GM21367 (cell line): ENCODE results near the gene PRSS57.
A peak's percentile ranks its signal among the peaks of the same experiment; 100 is the strongest.
"Not testable (repeated sequence)": the region's sequence is repeated elsewhere in the genome, so short reads cannot be mapped to it uniquely, and the experiment has no call there.

Experiments used
- ATAC-seq: cut with Tn5 transposase; IDR thresholded peaks from one replicate; pipeline ENCODE4 v1.9.1; 2021; ENCODE audit not compliant: unreplicated experiment

Gene PRSS57

GRCh38 chr19:698529-698928, 3.3 kb upstream of the PRSS57 start:
- not testable (repeated sequence) for ATAC-seq

GRCh38 chr19:694481-695351, 536 bp downstream of the PRSS57 start:
- no peak for ATAC-seq

GRCh38 chr19:690203-690602, 5.0 kb downstream of the PRSS57 start:
- no peak for ATAC-seq

- ATAC-seq, result no peak
These were observed 6.3 kb downstream of the PRSS57 start for GRCh38 chr19:688992-689391.

- no peak for ATAC-seq
These were observed 7.0 kb downstream of the PRSS57 start for GRCh38 chr19:688214-688613.

- ATAC-seq, result no peak
These were observed 7.6 kb downstream of the PRSS57 start for GRCh38 chr19:687569-688166.

- ATAC-seq, result no peak
These were observed 8.5 kb downstream of the PRSS57 start for GRCh38 chr19:686589-687297.

- no peak for ATAC-seq
These were observed 9.8 kb downstream of the PRSS57 start for GRCh38 chr19:685454-685931.

- no peak for ATAC-seq
These were observed 12.5 kb downstream of the PRSS57 start for GRCh38 chr19:682678-683320.

- no peak for ATAC-seq
These were observed 13.9 kb downstream of the PRSS57 start for GRCh38 chr19:681029-682019.

GRCh38 chr19:680287-681028, 14.8 kb downstream of the PRSS57 start:
- ATAC-seq, result peak; percentile 57

- ATAC-seq, result peak; percentile 7
These were observed 15.6 kb downstream of the PRSS57 start for GRCh38 chr19:679418-680286.

- no peak for ATAC-seq
These were observed 16.4 kb downstream of the PRSS57 start for GRCh38 chr19:678791-679388.

GRCh38 chr19:677601-678436, 17.4 kb downstream of the PRSS57 start:
- ATAC-seq, result no peak

GRCh38 chr19:677201-677600, 18.1 kb downstream of the PRSS57 start:
- ATAC-seq, result no peak

- no peak for ATAC-seq
These were observed 18.7 kb downstream of the PRSS57 start, which contains the start of gene FSTL3 for GRCh38 chr19:676339-677105. TSS of gene FSTL3 (plus strand) at chr19:676392. CDS start at chr19:676424, 32 bp downstream.
